Measurements from ENCODE around the gene EGR4. TPM values are rescaled to one million over a fixed set of nuclear protein-coding genes. Genes with fewer than 3 reads are reported as not detected.

EGR4 gene
- total and polyA plus RNA-seq, 4 donors: 0.02 TPM; not detected in 3

- 79% methylated on average over 3 of the region's 3 CpGs for WGBS
- Histone ChIP-seq H3K27me3 (ENCODE audit: control insufficient read depth in 4 of 4, insufficient read depth in 4 of 4, low read length in 3 of 4) (no peaks in the 10 kb centered on the region), H3K4me3 (ENCODE audit: low read depth in 1 of 3, low read length in 3 of 3) (no peak overlapping the region), H3K27ac (ENCODE audit: low read depth in 1 of 2, low read length in 2 of 2) (no peak overlapping the region), H3K9me3 (ENCODE audit: control insufficient read depth in 4 of 4, low read length in 3 of 4) (no peaks in the 10 kb centered on the region), H3K4me1 (ENCODE audit: control insufficient read depth in 4 of 4, insufficient read depth in 4 of 4, low read length in 3 of 4) (no peaks in the 10 kb centered on the region), H3K36me3 (ENCODE audit: control insufficient read depth in 4 of 4, insufficient read depth in 3 of 4, low read depth in 1 of 4, low read length in 3 of 4) (no peaks in the 10 kb centered on the region), H3K9ac (ENCODE audit: low read depth in 1 of 2, low read length in 2 of 2) (no peak overlapping the region)
- TF ChIP-seq RXRA (IDR thresholded peaks at IDR 0.05) (no peak), JUND (IDR thresholded peaks at IDR 0.05) (no peak), EGR1 (IDR thresholded peaks at IDR 0.05; ENCODE audit: low read depth in 2 of 2) (no peak), TAF1 (conservative IDR thresholded peaks at IDR 0.05) (no peak), MAX (IDR thresholded peaks at IDR 0.05) (no peak), NR2F2 (IDR thresholded peaks at IDR 0.05) (no peak), HNF4A (conservative IDR thresholded peaks at IDR 0.05) (no peak), FOXA2 (IDR thresholded peaks at IDR 0.05) (no peak), GABPA (IDR thresholded peaks at IDR 0.05 in 1 of 2, conservative IDR thresholded peaks at IDR 0.05 in 1 of 2) (no peak), RAD21 (IDR thresholded peaks at IDR 0.05) (no peak), ZBTB33 (IDR thresholded peaks at IDR 0.05) (no peak), CTCF (IDR thresholded peaks at IDR 0.05; ENCODE audit: low read depth, low read length, missing input control) (no peak), ATF3 (IDR thresholded peaks at IDR 0.05) (no peak), REST (IDR thresholded peaks at IDR 0.05) (no peak), SP1 (IDR thresholded peaks at IDR 0.05) (no peak)
- DNase-seq (ENCODE audit: low spot score): no peak
Measured at GRCh38 chr2:73339201-73339600, 45.9 kb upstream of the EGR4 start.

GRCh38 chr2:73337828-73338227, 44.5 kb upstream of the EGR4 start:
- WGBS: 39% methylated on average over 3 of the region's 3 CpGs

More at GRCh38 chr2:73337828-73338227, 44.5 kb upstream of the EGR4 start:
- Histone ChIP-seq H3K9ac (ENCODE audit: low read depth in 1 of 2, low read length in 2 of 2) (no peak overlapping the region), H3K9me3 (ENCODE audit: control insufficient read depth in 4 of 4, low read length in 3 of 4) (no peaks in the 10 kb centered on the region), H3K4me3 (ENCODE audit: low read depth in 1 of 3, low read length in 3 of 3) (no peak overlapping the region), H3K36me3 (ENCODE audit: control insufficient read depth in 4 of 4, insufficient read depth in 3 of 4, low read depth in 1 of 4, low read length in 3 of 4) (no peaks in the 10 kb centered on the region), H3K27me3 (ENCODE audit: control insufficient read depth in 4 of 4, insufficient read depth in 4 of 4, low read length in 3 of 4) (no peaks in the 10 kb centered on the region), H3K27ac (ENCODE audit: low read depth in 1 of 2, low read length in 2 of 2) (no peak overlapping the region), H3K4me1 (ENCODE audit: control insufficient read depth in 4 of 4, insufficient read depth in 4 of 4, low read length in 3 of 4) (no peaks in the 10 kb centered on the region)
- no peak for DNase-seq (ENCODE audit: low spot score)
- TF ChIP-seq REST (IDR thresholded peaks at IDR 0.05): no peak
- no peak for TF ChIP-seq ATF3 (IDR thresholded peaks at IDR 0.05)
- TF ChIP-seq FOXA1 (IDR thresholded peaks at IDR 0.05): no peak
- no peak for TF ChIP-seq YY1 (IDR thresholded peaks at IDR 0.05)
- TF ChIP-seq GABPA (IDR thresholded peaks at IDR 0.05 in 1 of 2, conservative IDR thresholded peaks at IDR 0.05 in 1 of 2): no peak
- no peak for TF ChIP-seq RXRA (IDR thresholded peaks at IDR 0.05)
- TF ChIP-seq MAX (IDR thresholded peaks at IDR 0.05): no peak
- no peak for TF ChIP-seq TAF1 (conservative IDR thresholded peaks at IDR 0.05)

Data from liver (tissue), 9 donors.